Measurements from ENCODE around the gene SLC7A14.
"Not testable (repeated sequence)": the region's sequence is repeated elsewhere in the genome, so short reads cannot be mapped to it uniquely, and the experiment has no call there.

SLC7A14 gene

GRCh38 chr3:170593634-170594033 is 7.8 kb upstream of the SLC7A14 start:
- no peak for DNase-seq (ENCODE audit: low spot score)

- DNase-seq (ENCODE audit: low spot score) = no peak
These were observed 3.2 kb upstream of the SLC7A14 start for GRCh38 chr3:170589113-170589512.

- peak; percentile 82 for DNase-seq (ENCODE audit: low spot score)
These were observed 603 bp downstream of the SLC7A14 start for GRCh38 chr3:170585008-170585936.

GRCh38 chr3:170584585-170585007 is 1.3 kb downstream of the SLC7A14 start:
- peak; percentile 47 for DNase-seq (ENCODE audit: low spot score)

GRCh38 chr3:170579646-170580045 is 6.2 kb downstream of the SLC7A14 start:
- no peak for DNase-seq (ENCODE audit: low spot score)

GRCh38 chr3:170572665-170573253 is 13.1 kb downstream of the SLC7A14 start:
- DNase-seq (ENCODE audit: low spot score) = no peak

GRCh38 chr3:170567598-170567997 is 18.3 kb downstream of the SLC7A14 start:
- DNase-seq (ENCODE audit: low spot score) = not testable (repeated sequence)

GRCh38 chr3:170566413-170566812 is 19.5 kb downstream of the SLC7A14 start:
- no peak for DNase-seq (ENCODE audit: low spot score)

GRCh38 chr3:170565495-170565894 is 20.4 kb downstream of the SLC7A14 start:
- DNase-seq (ENCODE audit: low spot score) = no peak

GRCh38 chr3:170564664-170565063 is 21.2 kb downstream of the SLC7A14 start:
- DNase-seq (ENCODE audit: low spot score) = no peak

- no peak for DNase-seq (ENCODE audit: low spot score)
These were observed 22.0 kb downstream of the SLC7A14 start for GRCh38 chr3:170563712-170564423.

- no peak for DNase-seq (ENCODE audit: low spot score)
These were observed 23.8 kb downstream of the SLC7A14 start for GRCh38 chr3:170562080-170562479.

- no peak for DNase-seq (ENCODE audit: low spot score)
These were observed 25.0 kb downstream of the SLC7A14 start for GRCh38 chr3:170560717-170561382.

GRCh38 chr3:170560296-170560695 is 25.6 kb downstream of the SLC7A14 start:
- no peak for DNase-seq (ENCODE audit: low spot score)

GRCh38 chr3:170558427-170558826 is 27.4 kb downstream of the SLC7A14 start:
- no peak for DNase-seq (ENCODE audit: low spot score)

GRCh38 chr3:170555329-170555728 is 30.5 kb downstream of the SLC7A14 start:
- DNase-seq (ENCODE audit: low spot score) = no peak

- DNase-seq (ENCODE audit: low spot score) = no peak
These were observed 31.8 kb downstream of the SLC7A14 start for GRCh38 chr3:170553788-170554757.

GRCh38 chr3:170551252-170551651 is 34.6 kb downstream of the SLC7A14 start:
- DNase-seq (ENCODE audit: low spot score) = no peak

GRCh38 chr3:170542704-170543103 is 43.2 kb downstream of the SLC7A14 start:
- DNase-seq (ENCODE audit: low spot score) = no peak

- no peak for DNase-seq (ENCODE audit: low spot score)
These were observed 46.0 kb downstream of the SLC7A14 start for GRCh38 chr3:170539897-170540296.

- DNase-seq (ENCODE audit: low spot score) = no peak
These were observed 49.2 kb downstream of the SLC7A14 start for GRCh38 chr3:170536712-170537111.

All from D341Med (cell line).